ENCODE data around the gene PGAP1.

PGAP1 gene
- total RNA-seq = 24.5 to 32.1 reads per million in 2 donors

- peak; percentile 80 for DNase-seq
Measured at GRCh38 chr2:196926562-196927375, at the start of gene PGAP1. Gene PGAP1 (minus strand): TSS chr2:196926707. CDS start chr2:196926616, 91 bp downstream.

GRCh38 chr2:196974970-196975369 is 48.5 kb upstream of the PGAP1 start:
- DNase-seq = no peak

GRCh38 chr2:196971574-196972279 is 45.2 kb upstream of the PGAP1 start:
- DNase-seq = no peak

GRCh38 chr2:196970099-196970498 is 43.6 kb upstream of the PGAP1 start:
- DNase-seq = no peak

GRCh38 chr2:196968516-196968915 is 42.0 kb upstream of the PGAP1 start:
- DNase-seq = no peak

GRCh38 chr2:196967775-196968174 is 41.3 kb upstream of the PGAP1 start:
- no peak for DNase-seq

- DNase-seq = no peak
Measured at GRCh38 chr2:196967116-196967515, 40.6 kb upstream of the PGAP1 start.

GRCh38 chr2:196966061-196966460 is 39.6 kb upstream of the PGAP1 start:
- DNase-seq = no peak

GRCh38 chr2:196965651-196966050 is 39.1 kb upstream of the PGAP1 start:
- DNase-seq = no peak

GRCh38 chr2:196963961-196964360 is 37.5 kb upstream of the PGAP1 start:
- no peak for DNase-seq

GRCh38 chr2:196963043-196963442 is 36.5 kb upstream of the PGAP1 start:
- DNase-seq = no peak

GRCh38 chr2:196962325-196962724 is 35.8 kb upstream of the PGAP1 start:
- no peak for DNase-seq

- DNase-seq = no peak
Measured at GRCh38 chr2:196961889-196962288, 35.4 kb upstream of the PGAP1 start.

- DNase-seq = no peak
Measured at GRCh38 chr2:196959734-196960338, 33.3 kb upstream of the PGAP1 start.

- DNase-seq = no peak
Measured at GRCh38 chr2:196959281-196959680, 32.8 kb upstream of the PGAP1 start.

- DNase-seq = no peak
Measured at GRCh38 chr2:196957881-196958525, 31.5 kb upstream of the PGAP1 start.

GRCh38 chr2:196957442-196957841 is 30.9 kb upstream of the PGAP1 start:
- no peak for DNase-seq

GRCh38 chr2:196956069-196956468 is 29.6 kb upstream of the PGAP1 start:
- DNase-seq = no peak

- no peak for DNase-seq
Measured at GRCh38 chr2:196955036-196955435, 28.5 kb upstream of the PGAP1 start.

GRCh38 chr2:196954001-196954400 is 27.5 kb upstream of the PGAP1 start:
- no peak for DNase-seq

GRCh38 chr2:196952936-196953335 is 26.4 kb upstream of the PGAP1 start:
- no peak for DNase-seq

- DNase-seq = no peak
Measured at GRCh38 chr2:196951973-196952372, 25.5 kb upstream of the PGAP1 start.

- no peak for DNase-seq
Measured at GRCh38 chr2:196949116-196949515, 22.6 kb upstream of the PGAP1 start.

Measured in activated gamma-delta T cell (primary cell).